HEK293 (cell line): ENCODE data around the gene RPTN.

Experiments used
- CTCF ChIA-PET: fragments of 350-600 bp; formaldehyde crosslinking; extraction: SDS; loops from one replicate; lab custom pipeline; 2021; ENCODE audit warnings: antibody characterized with exemption; lab: Yijun Ruan, JAX
- POLR2A ChIA-PET: fragments of 300-600 bp; formaldehyde crosslinking; extraction: SDS; loops from one replicate; lab custom pipeline; 2020; ENCODE audit warnings: antibody characterized with exemption, inconsistent platforms; lab: Yijun Ruan, JAX
- H3K27ac ChIP-seq: fragments of 200-500 bp; sonication (Bioruptor generic); 2 replicates; pipeline ENCODE4 v1.5.1; 2014; ENCODE audit warnings: low read depth, low read length, control low read depth, inconsistent platforms; ENCODE audit errors: extremely low read depth
- H3K36me3 ChIP-seq, 2 experiments: fragments of 200-500 bp in 1 of 2; sonication (Bioruptor generic) in 1 of 2; 1 replicate in 1 of 2; 2 replicates in 1 of 2; pipeline ENCODE4 v1.5.1; 2014 to 2017; ENCODE audit warnings: inconsistent platforms in 2 of 2, low read length in 2 of 2; ENCODE audit not compliant: control insufficient read depth in 2 of 2, insufficient read depth in 1 of 2
- H3K4me1 ChIP-seq: fragments of 200-500 bp; sonication (Bioruptor generic); 2 replicates; pipeline ENCODE4 v1.5.1; 2014; ENCODE audit warnings: mild to moderate bottlenecking, low read length, inconsistent platforms; ENCODE audit not compliant: control insufficient read depth, insufficient read depth
- H3K4me3 ChIP-seq: 2 replicates; pipeline ENCODE4 v1.5.1; 2011; ENCODE audit warnings: low read depth, mild to moderate bottlenecking, control low read depth, low read length, moderate library complexity
- H3K9me3 ChIP-seq: fragments of 200-500 bp; sonication (Bioruptor generic); 2 replicates; pipeline ENCODE4 v1.5.1; 2014; ENCODE audit warnings: low read depth, low read length, inconsistent platforms; ENCODE audit not compliant: control insufficient read depth, insufficient read depth
- IKZF3 ChIP-seq: fragments of 450-650 bp; IDR thresholded peaks from 2 replicates; pipeline ENCODE4 v1.5.0; 2018; ENCODE audit warnings: missing biosample characterization, mild to moderate bottlenecking, missing genetic modification characterization, moderate library complexity
- KLF10 ChIP-seq: fragments of 450-650 bp; IDR thresholded peaks from 2 replicates; pipeline ENCODE4 v1.5.1; 2018; ENCODE audit warnings: missing biosample characterization, mild to moderate bottlenecking, missing genetic modification characterization
- KLF7 ChIP-seq: fragments of 450-650 bp; formaldehyde crosslinking; IDR thresholded peaks from 2 replicates; pipeline ENCODE4 v1.5.1; 2016; ENCODE audit warnings: missing biosample characterization, missing genetic modification characterization, borderline replicate concordance
- PRDM4 ChIP-seq: fragments of 450-650 bp; formaldehyde crosslinking; IDR thresholded peaks from 2 replicates; pipeline ENCODE4 v1.5.1; 2017; ENCODE audit warnings: missing biosample characterization, missing genetic modification characterization
- TSHZ1 ChIP-seq: fragments of 450-650 bp; formaldehyde crosslinking; IDR thresholded peaks from 2 replicates; pipeline ENCODE4 v1.5.1; 2016; ENCODE audit warnings: missing biosample characterization, missing genetic modification characterization, borderline replicate concordance
- ZBTB6 ChIP-seq: fragments of 450-650 bp; formaldehyde crosslinking; IDR thresholded peaks from 2 replicates; pipeline ENCODE4 v1.5.1; 2017; ENCODE audit warnings: missing biosample characterization, missing genetic modification characterization
- ZFHX2 ChIP-seq: fragments of 450-650 bp; formaldehyde crosslinking; conservative IDR thresholded peaks from 2 replicates; pipeline ENCODE4 v1.5.1; 2016; ENCODE audit warnings: missing biosample characterization, missing genetic modification characterization
- ZNF169 ChIP-seq: fragments of 450-650 bp; formaldehyde crosslinking; IDR thresholded peaks from 2 replicates; pipeline ENCODE4 v1.5.1; 2016; ENCODE audit warnings: missing biosample characterization, missing genetic modification characterization
- ZNF174 ChIP-seq: fragments of 450-650 bp; formaldehyde crosslinking; IDR thresholded peaks from 2 replicates; pipeline ENCODE4 v1.5.0; 2017; ENCODE audit warnings: missing biosample characterization, mild to moderate bottlenecking, missing genetic modification characterization
- ZNF398 ChIP-seq: fragments of 450-650 bp; formaldehyde crosslinking; IDR thresholded peaks from 2 replicates; pipeline ENCODE4 v1.5.1; 2017; ENCODE audit warnings: missing biosample characterization, missing genetic modification characterization
- ZNF48 ChIP-seq: fragments of 450-650 bp; formaldehyde crosslinking; IDR thresholded peaks from 2 replicates; pipeline ENCODE4 v1.5.1; 2016; ENCODE audit warnings: missing biosample characterization, missing genetic modification characterization
- ZNF623 ChIP-seq: fragments of 450-650 bp; formaldehyde crosslinking; IDR thresholded peaks from 2 replicates; pipeline ENCODE4 v1.5.1; 2016; ENCODE audit warnings: missing biosample characterization, missing genetic modification characterization
- ZNF624 ChIP-seq: fragments of 450-650 bp; formaldehyde crosslinking; IDR thresholded peaks from 2 replicates; pipeline ENCODE4 v1.5.1; 2017; ENCODE audit warnings: missing biosample characterization, missing genetic modification characterization
- ZNF629 ChIP-seq: fragments of 450-650 bp; formaldehyde crosslinking; IDR thresholded peaks from 2 replicates; pipeline ENCODE4 v1.5.1; 2017; ENCODE audit warnings: missing biosample characterization, missing genetic modification characterization
- ZNF654 ChIP-seq: fragments of 450-650 bp; formaldehyde crosslinking; IDR thresholded peaks from 2 replicates; pipeline ENCODE4 v1.5.1; 2016; ENCODE audit warnings: low read depth, missing biosample characterization, missing genetic modification characterization
- ZNF768 ChIP-seq: fragments of 450-650 bp; formaldehyde crosslinking; IDR thresholded peaks from 2 replicates; pipeline ENCODE4 v1.5.1; 2018; ENCODE audit warnings: missing biosample characterization, mild to moderate bottlenecking, missing genetic modification characterization
- ZNF843 ChIP-seq: fragments of 450-650 bp; formaldehyde crosslinking; IDR thresholded peaks from 2 replicates; pipeline ENCODE4 v1.5.1; 2016; ENCODE audit warnings: missing biosample characterization, missing genetic modification characterization
- ZXDB ChIP-seq: fragments of 450-650 bp; formaldehyde crosslinking; IDR thresholded peaks from 2 replicates; pipeline ENCODE4 v1.5.1; 2016; ENCODE audit warnings: missing biosample characterization, missing genetic modification characterization
- TF ChIP-seq, protein P1 (sequence below): fragments of 450-650 bp; formaldehyde crosslinking; IDR thresholded peaks from 2 replicates; pipeline ENCODE4 v1.5.1; 2016; ENCODE audit warnings: missing biosample characterization, missing genetic modification characterization, low read depth
- TF ChIP-seq, protein P2 (sequence below): fragments of 450-650 bp; formaldehyde crosslinking; IDR thresholded peaks from 2 replicates; pipeline ENCODE4 v1.5.0; 2017; ENCODE audit warnings: missing biosample characterization, missing genetic modification characterization, borderline replicate concordance
- TF ChIP-seq, protein P3 (sequence below): fragments of 450-650 bp; formaldehyde crosslinking; IDR thresholded peaks from 2 replicates; pipeline ENCODE4 v1.5.1; 2016; ENCODE audit warnings: missing biosample characterization, missing genetic modification characterization

Gene RPTN

DNA sequence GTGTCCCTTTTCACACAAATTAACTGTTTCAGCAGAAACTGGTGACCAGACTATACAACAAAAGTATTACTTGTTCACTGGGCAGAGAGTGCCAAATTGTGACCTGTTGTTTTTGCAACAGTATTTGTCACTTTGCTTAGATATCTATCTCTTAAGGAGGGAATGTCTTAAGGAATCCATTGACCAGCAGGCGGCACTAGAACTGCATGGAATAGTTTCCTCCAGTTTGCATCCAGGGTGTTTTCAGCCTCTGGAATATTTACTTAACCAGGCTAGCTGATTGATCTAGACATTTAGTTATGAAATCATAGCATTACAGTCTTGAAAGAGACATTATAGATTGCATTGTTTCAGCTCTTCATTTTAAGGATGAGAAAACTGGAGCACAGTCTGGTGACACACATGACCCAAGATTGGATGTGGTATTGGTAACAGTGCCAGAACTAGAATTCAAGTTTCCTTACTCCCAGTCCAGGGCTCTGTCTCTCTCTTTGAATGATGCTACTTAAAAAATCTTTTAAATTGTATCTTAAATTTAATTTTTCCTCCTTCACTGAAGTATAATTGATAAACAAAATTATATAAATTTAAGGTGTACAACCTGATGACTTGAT, 16.9 kb downstream of the RPTN start:
- Histone ChIP-seq H3K9me3 (no peaks in the 10 kb centered on the region), H3K4me3 (no peak overlapping the region), H3K4me1 (no peaks in the 10 kb centered on the region), H3K36me3 (no peaks in the 10 kb centered on the region), H3K27ac (no peak overlapping the region)
- POLR2A ChIA-PET: interaction anchor here (0.5 kb wide), 1 partner anchor 114 kb away, joined by 8 read pairs; no protein-coding TSS in a partner anchor
- CTCF ChIA-PET: interaction anchor here (0.6 to 3.7 kb wide), 24 partner anchors 9 to 757 kb away, joined by 3 to 122 read pairs (median 4); partner anchors contain the start of gene RPTN
- TF ChIP-seq KLF10 (no peak), ZFHX2 (tag by site-specific recombination) (no peak), ZNF169 (no peak), IKZF3 (tag by site-specific recombination) (peak; percentile 23; the same call in 1 of the 2 replicates), ZNF654 (tag by site-specific recombination) (peak; percentile 74), ZNF398 (tag by site-specific recombination) (no peak), ZNF623 (tag by site-specific recombination) (no peak), ZNF629 (tag by site-specific recombination) (no peak), ZNF768 (tag by site-specific recombination) (no peak), PRDM4 (tag by site-specific recombination) (no peak), ZXDB (tag by site-specific recombination) (no peak), ZNF174 (tag by site-specific recombination) (no peak), ZNF48 (tag by site-specific recombination) (no peak), KLF7 (tag by site-specific recombination) (no peak), ZNF624 (tag by site-specific recombination) (no peak), ZBTB6 (tag by site-specific recombination) (no peak), ZNF843 (no peak), TSHZ1 (tag by site-specific recombination) (no peak)
- TF ChIP-seq, protein P1, sequence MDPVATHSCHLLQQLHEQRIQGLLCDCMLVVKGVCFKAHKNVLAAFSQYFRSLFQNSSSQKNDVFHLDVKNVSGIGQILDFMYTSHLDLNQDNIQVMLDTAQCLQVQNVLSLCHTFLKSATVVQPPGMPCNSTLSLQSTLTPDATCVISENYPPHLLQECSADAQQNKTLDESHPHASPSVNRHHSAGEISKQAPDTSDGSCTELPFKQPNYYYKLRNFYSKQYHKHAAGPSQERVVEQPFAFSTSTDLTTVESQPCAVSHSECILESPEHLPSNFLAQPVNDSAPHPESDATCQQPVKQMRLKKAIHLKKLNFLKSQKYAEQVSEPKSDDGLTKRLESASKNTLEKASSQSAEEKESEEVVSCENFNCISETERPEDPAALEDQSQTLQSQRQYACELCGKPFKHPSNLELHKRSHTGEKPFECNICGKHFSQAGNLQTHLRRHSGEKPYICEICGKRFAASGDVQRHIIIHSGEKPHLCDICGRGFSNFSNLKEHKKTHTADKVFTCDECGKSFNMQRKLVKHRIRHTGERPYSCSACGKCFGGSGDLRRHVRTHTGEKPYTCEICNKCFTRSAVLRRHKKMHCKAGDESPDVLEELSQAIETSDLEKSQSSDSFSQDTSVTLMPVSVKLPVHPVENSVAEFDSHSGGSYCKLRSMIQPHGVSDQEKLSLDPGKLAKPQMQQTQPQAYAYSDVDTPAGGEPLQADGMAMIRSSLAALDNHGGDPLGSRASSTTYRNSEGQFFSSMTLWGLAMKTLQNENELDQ: no peak
- TF ChIP-seq, protein P2, sequence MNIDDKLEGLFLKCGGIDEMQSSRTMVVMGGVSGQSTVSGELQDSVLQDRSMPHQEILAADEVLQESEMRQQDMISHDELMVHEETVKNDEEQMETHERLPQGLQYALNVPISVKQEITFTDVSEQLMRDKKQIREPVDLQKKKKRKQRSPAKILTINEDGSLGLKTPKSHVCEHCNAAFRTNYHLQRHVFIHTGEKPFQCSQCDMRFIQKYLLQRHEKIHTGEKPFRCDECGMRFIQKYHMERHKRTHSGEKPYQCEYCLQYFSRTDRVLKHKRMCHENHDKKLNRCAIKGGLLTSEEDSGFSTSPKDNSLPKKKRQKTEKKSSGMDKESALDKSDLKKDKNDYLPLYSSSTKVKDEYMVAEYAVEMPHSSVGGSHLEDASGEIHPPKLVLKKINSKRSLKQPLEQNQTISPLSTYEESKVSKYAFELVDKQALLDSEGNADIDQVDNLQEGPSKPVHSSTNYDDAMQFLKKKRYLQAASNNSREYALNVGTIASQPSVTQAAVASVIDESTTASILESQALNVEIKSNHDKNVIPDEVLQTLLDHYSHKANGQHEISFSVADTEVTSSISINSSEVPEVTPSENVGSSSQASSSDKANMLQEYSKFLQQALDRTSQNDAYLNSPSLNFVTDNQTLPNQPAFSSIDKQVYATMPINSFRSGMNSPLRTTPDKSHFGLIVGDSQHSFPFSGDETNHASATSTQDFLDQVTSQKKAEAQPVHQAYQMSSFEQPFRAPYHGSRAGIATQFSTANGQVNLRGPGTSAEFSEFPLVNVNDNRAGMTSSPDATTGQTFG (tag by site-specific recombination): no peak
- TF ChIP-seq, protein P3, sequence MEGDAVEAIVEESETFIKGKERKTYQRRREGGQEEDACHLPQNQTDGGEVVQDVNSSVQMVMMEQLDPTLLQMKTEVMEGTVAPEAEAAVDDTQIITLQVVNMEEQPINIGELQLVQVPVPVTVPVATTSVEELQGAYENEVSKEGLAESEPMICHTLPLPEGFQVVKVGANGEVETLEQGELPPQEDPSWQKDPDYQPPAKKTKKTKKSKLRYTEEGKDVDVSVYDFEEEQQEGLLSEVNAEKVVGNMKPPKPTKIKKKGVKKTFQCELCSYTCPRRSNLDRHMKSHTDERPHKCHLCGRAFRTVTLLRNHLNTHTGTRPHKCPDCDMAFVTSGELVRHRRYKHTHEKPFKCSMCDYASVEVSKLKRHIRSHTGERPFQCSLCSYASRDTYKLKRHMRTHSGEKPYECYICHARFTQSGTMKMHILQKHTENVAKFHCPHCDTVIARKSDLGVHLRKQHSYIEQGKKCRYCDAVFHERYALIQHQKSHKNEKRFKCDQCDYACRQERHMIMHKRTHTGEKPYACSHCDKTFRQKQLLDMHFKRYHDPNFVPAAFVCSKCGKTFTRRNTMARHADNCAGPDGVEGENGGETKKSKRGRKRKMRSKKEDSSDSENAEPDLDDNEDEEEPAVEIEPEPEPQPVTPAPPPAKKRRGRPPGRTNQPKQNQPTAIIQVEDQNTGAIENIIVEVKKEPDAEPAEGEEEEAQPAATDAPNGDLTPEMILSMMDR (tag by site-specific recombination): peak; percentile 62
